Raji (cell line): ENCODE results near the gene ZNF212.

Experiments used
- POLR2A ChIP-seq: IDR thresholded peaks from 2 replicates; pipeline ENCODE4 v1.6.1; 2011; ENCODE audit warnings: low read depth, low read length, control low read depth; ENCODE audit not compliant: insufficient read depth

Gene ZNF212

GRCh38 chr7:149239345-149240143, at the start of gene ZNF212:
ZNF212 (plus strand) TSS chr7:149239651; CDS start chr7:149239779, 128 bp downstream.
- TF ChIP-seq POLR2A, result peak; percentile 70

- TF ChIP-seq POLR2A, result no peak
Measured at GRCh38 chr7:149191851-149192250, 47.6 kb upstream of the ZNF212 start.

GRCh38 chr7:149194799-149195179, 44.7 kb upstream of the ZNF212 start:
- no peak for TF ChIP-seq POLR2A

GRCh38 chr7:149195180-149196150, 44.0 kb upstream of the ZNF212 start, which contains the start of gene ZNF282:
ZNF282 (plus strand) TSS chr7:149195546; CDS start chr7:149195590, 44 bp downstream.
- peak; percentile 82 for TF ChIP-seq POLR2A

GRCh38 chr7:149196151-149196704, 43.2 kb upstream of the ZNF212 start:
- TF ChIP-seq POLR2A, result no peak

GRCh38 chr7:149196705-149197171, 42.7 kb upstream of the ZNF212 start:
- no peak for TF ChIP-seq POLR2A

GRCh38 chr7:149197675-149198074, 41.8 kb upstream of the ZNF212 start:
- no peak for TF ChIP-seq POLR2A

GRCh38 chr7:149198161-149198816, 41.2 kb upstream of the ZNF212 start:
- no peak for TF ChIP-seq POLR2A

GRCh38 chr7:149199234-149199995, 40.0 kb upstream of the ZNF212 start:
- no peak for TF ChIP-seq POLR2A

GRCh38 chr7:149202831-149203231, 36.6 kb upstream of the ZNF212 start:
- TF ChIP-seq POLR2A, result no peak

GRCh38 chr7:149205690-149206381, 33.6 kb upstream of the ZNF212 start:
- TF ChIP-seq POLR2A, result no peak

GRCh38 chr7:149207324-149208035, 32.0 kb upstream of the ZNF212 start:
- no peak for TF ChIP-seq POLR2A

GRCh38 chr7:149209518-149210269, 29.8 kb upstream of the ZNF212 start:
- TF ChIP-seq POLR2A, result no peak
